ENCODE data around the gene ADAMTSL1.

The ADAMTSL1 gene

DNA sequence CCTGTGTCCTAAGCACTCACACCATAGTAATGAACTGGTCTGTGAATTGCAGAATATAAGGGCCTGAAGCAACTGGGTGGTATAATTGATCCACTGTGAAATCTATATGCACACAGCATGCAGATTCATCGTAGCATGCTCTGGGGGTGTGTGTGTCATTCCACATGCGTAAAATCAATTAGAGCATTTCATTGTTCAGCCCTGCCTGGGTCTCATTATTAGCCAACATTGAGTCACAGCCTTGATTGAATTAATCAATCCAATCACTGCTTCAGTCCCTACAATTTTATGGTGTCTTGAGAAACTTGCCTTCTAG lies 248.0 kb downstream of the ADAMTSL1 start:
- no peaks in the 10 kb centered on the region for H3K27me3 ChIP-seq (ENCODE audit: low read depth, low read length)
- no peak overlapping the region for H3K27ac ChIP-seq (ENCODE audit: low read length)
- no peak overlapping the region for H3K4me3 ChIP-seq (ENCODE audit: low read depth in 1 of 2, low read length in 2 of 2)
- no peaks in the 10 kb centered on the region for H3K9me3 ChIP-seq (ENCODE audit: control insufficient read depth in 1 of 2, low read length in 2 of 2)
- no peaks in the 10 kb centered on the region for H3K36me3 ChIP-seq (ENCODE audit: control insufficient read depth in 1 of 2, insufficient read depth in 2 of 2, low read length in 2 of 2)
- H3K4me1 ChIP-seq (ENCODE audit: control insufficient read depth in 1 of 2, insufficient read depth in 2 of 2, low read length in 2 of 2) = peaks cover 0 to 8% of the 10 kb centered on the region in 2 donors

DNA sequence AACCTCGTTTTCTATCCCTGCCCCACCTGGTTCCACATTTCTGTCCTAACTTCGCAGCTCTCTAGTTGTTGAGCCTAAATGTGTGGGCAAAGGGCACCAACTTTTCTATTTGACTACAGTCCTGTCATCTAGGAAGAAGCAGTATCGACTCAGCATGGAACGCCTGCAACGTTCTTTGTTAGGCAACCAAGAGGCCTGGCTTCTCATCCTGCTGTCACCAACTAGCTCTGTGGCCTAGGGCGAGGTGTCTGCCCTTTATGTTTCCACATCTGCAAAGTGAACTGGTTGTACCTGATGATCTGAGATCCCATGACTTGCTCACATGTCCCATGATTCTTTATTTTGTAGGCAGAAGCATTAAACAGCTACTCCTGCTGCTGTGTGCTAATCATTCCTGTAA lies 248.9 kb downstream of the ADAMTSL1 start:
- H3K9me3 ChIP-seq (ENCODE audit: control insufficient read depth in 1 of 2, low read length in 2 of 2) = no peaks in the 10 kb centered on the region
- no peak overlapping the region for H3K27ac ChIP-seq (ENCODE audit: low read length)
- no peaks in the 10 kb centered on the region for H3K27me3 ChIP-seq (ENCODE audit: low read depth, low read length)
- peaks cover 0 to 9% of the 10 kb centered on the region in 2 donors for H3K4me1 ChIP-seq (ENCODE audit: control insufficient read depth in 1 of 2, insufficient read depth in 2 of 2, low read length in 2 of 2)
- no peak overlapping the region for H3K4me3 ChIP-seq (ENCODE audit: low read depth in 1 of 2, low read length in 2 of 2)
- H3K36me3 ChIP-seq (ENCODE audit: control insufficient read depth in 1 of 2, insufficient read depth in 2 of 2, low read length in 2 of 2) = no peaks in the 10 kb centered on the region

GRCh38 chr9:18723366-18723765 lies 249.4 kb downstream of the ADAMTSL1 start:
- no peaks in the 10 kb centered on the region for H3K27me3 ChIP-seq (ENCODE audit: low read depth, low read length)
- no peaks in the 10 kb centered on the region for H3K9me3 ChIP-seq (ENCODE audit: control insufficient read depth in 1 of 2, low read length in 2 of 2)
- H3K36me3 ChIP-seq (ENCODE audit: control insufficient read depth in 1 of 2, insufficient read depth in 2 of 2, low read length in 2 of 2) = no peaks in the 10 kb centered on the region
- no peak overlapping the region for H3K4me3 ChIP-seq (ENCODE audit: low read depth in 1 of 2, low read length in 2 of 2)
- H3K4me1 ChIP-seq (ENCODE audit: control insufficient read depth in 1 of 2, insufficient read depth in 2 of 2, low read length in 2 of 2) = peaks cover 0 to 12% of the 10 kb centered on the region in 2 donors
- H3K27ac ChIP-seq (ENCODE audit: low read length) = no peak overlapping the region

GRCh38 chr9:18726546-18726945 lies 252.6 kb downstream of the ADAMTSL1 start:
- no peaks in the 10 kb centered on the region for H3K27me3 ChIP-seq (ENCODE audit: low read depth, low read length)
- no peak overlapping the region for H3K4me3 ChIP-seq (ENCODE audit: low read depth in 1 of 2, low read length in 2 of 2)
- no peaks in the 10 kb centered on the region for H3K36me3 ChIP-seq (ENCODE audit: control insufficient read depth in 1 of 2, insufficient read depth in 2 of 2, low read length in 2 of 2)
- H3K4me1 ChIP-seq (ENCODE audit: control insufficient read depth in 1 of 2, insufficient read depth in 2 of 2, low read length in 2 of 2) = peaks cover 0 to 15% of the 10 kb centered on the region in 2 donors
- no peak overlapping the region for H3K27ac ChIP-seq (ENCODE audit: low read length)
- H3K9me3 ChIP-seq (ENCODE audit: control insufficient read depth in 1 of 2, low read length in 2 of 2) = no peaks in the 10 kb centered on the region

GRCh38 chr9:18727904-18728303 lies 254.0 kb downstream of the ADAMTSL1 start:
- H3K36me3 ChIP-seq (ENCODE audit: control insufficient read depth in 1 of 2, insufficient read depth in 2 of 2, low read length in 2 of 2) = no peaks in the 10 kb centered on the region
- H3K4me1 ChIP-seq (ENCODE audit: control insufficient read depth in 1 of 2, insufficient read depth in 2 of 2, low read length in 2 of 2) = peaks cover 0 to 15% of the 10 kb centered on the region in 2 donors
- no peak overlapping the region for H3K27ac ChIP-seq (ENCODE audit: low read length)
- no peaks in the 10 kb centered on the region for H3K27me3 ChIP-seq (ENCODE audit: low read depth, low read length)
- H3K9me3 ChIP-seq (ENCODE audit: control insufficient read depth in 1 of 2, low read length in 2 of 2) = no peaks in the 10 kb centered on the region
- H3K4me3 ChIP-seq (ENCODE audit: low read depth in 1 of 2, low read length in 2 of 2) = no peak overlapping the region

- H3K4me1 ChIP-seq (ENCODE audit: control insufficient read depth in 1 of 2, insufficient read depth in 2 of 2, low read length in 2 of 2) = peaks cover 0 to 15% of the 10 kb centered on the region in 2 donors
- H3K9me3 ChIP-seq (ENCODE audit: control insufficient read depth in 1 of 2, low read length in 2 of 2) = no peaks in the 10 kb centered on the region
- H3K36me3 ChIP-seq (ENCODE audit: control insufficient read depth in 1 of 2, insufficient read depth in 2 of 2, low read length in 2 of 2) = no peaks in the 10 kb centered on the region
- no peaks in the 10 kb centered on the region for H3K27me3 ChIP-seq (ENCODE audit: low read depth, low read length)
- H3K27ac ChIP-seq (ENCODE audit: low read length) = no peak overlapping the region
- no peak overlapping the region for H3K4me3 ChIP-seq (ENCODE audit: low read depth in 1 of 2, low read length in 2 of 2)
Measured at GRCh38 chr9:18728642-18729041, 254.7 kb downstream of the ADAMTSL1 start.

DNA sequence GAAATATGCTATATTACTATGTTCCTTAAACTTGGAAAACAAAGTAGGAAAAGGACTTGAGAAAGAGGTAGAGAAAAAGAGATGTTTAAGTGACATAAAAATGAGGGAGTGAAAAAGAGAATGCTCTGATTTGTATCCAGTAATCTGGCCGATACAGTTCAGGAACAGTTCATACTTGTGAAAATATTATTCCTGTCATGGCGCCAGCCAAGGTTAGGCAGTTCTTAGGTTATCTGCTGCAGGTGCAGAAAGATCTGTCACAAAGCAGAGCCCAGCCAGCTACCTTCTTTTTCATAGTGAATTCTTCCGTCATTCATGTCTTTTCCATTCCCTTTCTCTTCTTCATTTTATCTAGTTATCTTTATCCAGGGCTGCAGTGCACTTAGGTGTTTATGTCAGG lies 256.3 kb downstream of the ADAMTSL1 start:
- Histone ChIP-seq H3K4me1 (ENCODE audit: control insufficient read depth in 1 of 2, insufficient read depth in 2 of 2, low read length in 2 of 2) (peaks cover 0 to 15% of the 10 kb centered on the region in 2 donors), H3K36me3 (ENCODE audit: control insufficient read depth in 1 of 2, insufficient read depth in 2 of 2, low read length in 2 of 2) (no peaks in the 10 kb centered on the region), H3K9me3 (ENCODE audit: control insufficient read depth in 1 of 2, low read length in 2 of 2) (no peaks in the 10 kb centered on the region), H3K27ac (ENCODE audit: low read length) (no peak overlapping the region), H3K27me3 (ENCODE audit: low read depth, low read length) (no peaks in the 10 kb centered on the region), H3K4me3 (ENCODE audit: low read depth in 1 of 2, low read length in 2 of 2) (no peak overlapping the region)

GRCh38 chr9:18739127-18739526 lies 265.2 kb downstream of the ADAMTSL1 start:
- no peaks in the 10 kb centered on the region for H3K36me3 ChIP-seq (ENCODE audit: control insufficient read depth in 1 of 2, insufficient read depth in 2 of 2, low read length in 2 of 2)
- H3K27me3 ChIP-seq (ENCODE audit: low read depth, low read length) = no peaks in the 10 kb centered on the region
- no peaks in the 10 kb centered on the region for H3K9me3 ChIP-seq (ENCODE audit: control insufficient read depth in 1 of 2, low read length in 2 of 2)
- peaks cover 0 to 3% of the 10 kb centered on the region in 2 donors for H3K4me1 ChIP-seq (ENCODE audit: control insufficient read depth in 1 of 2, insufficient read depth in 2 of 2, low read length in 2 of 2)
- H3K27ac ChIP-seq (ENCODE audit: low read length) = no peak overlapping the region
- H3K4me3 ChIP-seq (ENCODE audit: low read depth in 1 of 2, low read length in 2 of 2) = no peak overlapping the region

GRCh38 chr9:18739641-18740318 lies 265.8 kb downstream of the ADAMTSL1 start:
- no peak overlapping the region for H3K27ac ChIP-seq (ENCODE audit: low read length)
- no peaks in the 10 kb centered on the region for H3K27me3 ChIP-seq (ENCODE audit: low read depth, low read length)
- H3K4me1 ChIP-seq (ENCODE audit: control insufficient read depth in 1 of 2, insufficient read depth in 2 of 2, low read length in 2 of 2) = peaks cover 0 to 3% of the 10 kb centered on the region in 2 donors
- H3K36me3 ChIP-seq (ENCODE audit: control insufficient read depth in 1 of 2, insufficient read depth in 2 of 2, low read length in 2 of 2) = no peaks in the 10 kb centered on the region
- H3K4me3 ChIP-seq (ENCODE audit: low read depth in 1 of 2, low read length in 2 of 2) = no peak overlapping the region
- no peaks in the 10 kb centered on the region for H3K9me3 ChIP-seq (ENCODE audit: control insufficient read depth in 1 of 2, low read length in 2 of 2)

GRCh38 chr9:18741359-18741758 lies 267.4 kb downstream of the ADAMTSL1 start:
- Histone ChIP-seq H3K9me3 (ENCODE audit: control insufficient read depth in 1 of 2, low read length in 2 of 2) (no peaks in the 10 kb centered on the region), H3K4me1 (ENCODE audit: control insufficient read depth in 1 of 2, insufficient read depth in 2 of 2, low read length in 2 of 2) (peaks cover 3 to 8% of the 10 kb centered on the region in 2 donors), H3K27me3 (ENCODE audit: low read depth, low read length) (no peaks in the 10 kb centered on the region), H3K27ac (ENCODE audit: low read length) (no peak overlapping the region), H3K36me3 (ENCODE audit: control insufficient read depth in 1 of 2, insufficient read depth in 2 of 2, low read length in 2 of 2) (no peaks in the 10 kb centered on the region), H3K4me3 (ENCODE audit: low read depth in 1 of 2, low read length in 2 of 2) (no peak overlapping the region)

GRCh38 chr9:18741945-18742344 lies 268.0 kb downstream of the ADAMTSL1 start:
- Histone ChIP-seq H3K36me3 (ENCODE audit: control insufficient read depth in 1 of 2, insufficient read depth in 2 of 2, low read length in 2 of 2) (no peaks in the 10 kb centered on the region), H3K27me3 (ENCODE audit: low read depth, low read length) (no peaks in the 10 kb centered on the region), H3K4me3 (ENCODE audit: low read depth in 1 of 2, low read length in 2 of 2) (no peak overlapping the region), H3K4me1 (ENCODE audit: control insufficient read depth in 1 of 2, insufficient read depth in 2 of 2, low read length in 2 of 2) (peaks cover 3 to 12% of the 10 kb centered on the region in 2 donors), H3K27ac (ENCODE audit: low read length) (no peak overlapping the region), H3K9me3 (ENCODE audit: control insufficient read depth in 1 of 2, low read length in 2 of 2) (no peaks in the 10 kb centered on the region)

DNA sequence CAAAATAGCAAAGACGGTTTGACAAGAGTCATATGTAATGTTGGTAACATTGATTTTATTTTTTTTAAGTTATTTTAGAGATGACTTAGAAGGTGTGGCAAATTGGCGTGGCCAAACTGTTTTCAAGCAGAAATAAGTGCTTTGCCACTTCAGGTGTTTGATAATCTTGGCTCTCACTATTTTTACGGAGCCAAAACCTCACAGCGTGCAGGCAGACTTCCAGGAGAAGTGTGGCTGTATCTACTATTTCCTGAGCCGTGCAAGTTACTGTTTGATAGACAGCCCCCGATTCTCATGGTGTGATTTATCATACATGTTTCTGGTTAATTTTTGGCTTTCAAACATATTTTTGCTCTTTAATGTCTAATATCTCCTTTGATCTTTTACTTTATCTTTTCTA lies 269.5 kb downstream of the ADAMTSL1 start:
- no peaks in the 10 kb centered on the region for H3K36me3 ChIP-seq (ENCODE audit: control insufficient read depth in 1 of 2, insufficient read depth in 2 of 2, low read length in 2 of 2)
- H3K4me1 ChIP-seq (ENCODE audit: control insufficient read depth in 1 of 2, insufficient read depth in 2 of 2, low read length in 2 of 2) = peaks cover 12 to 20% of the 10 kb centered on the region in 2 donors
- no peaks in the 10 kb centered on the region for H3K9me3 ChIP-seq (ENCODE audit: control insufficient read depth in 1 of 2, low read length in 2 of 2)
- H3K4me3 ChIP-seq (ENCODE audit: low read depth in 1 of 2, low read length in 2 of 2) = no peak overlapping the region
- H3K27ac ChIP-seq (ENCODE audit: low read length) = no peak overlapping the region
- H3K27me3 ChIP-seq (ENCODE audit: low read depth, low read length) = no peaks in the 10 kb centered on the region
